H9 (cell line): ENCODE data around the gene LAMA5. TPM values are rescaled to one million over a fixed set of nuclear protein-coding genes. Genes with fewer than 3 reads are reported as not detected.

Source experiments
- DNase-seq: peaks from one replicate; pipeline ENCODE4 v3.0.0-alpha.2; 2017
- H2AFZ ChIP-seq: one replicate; pipeline ENCODE4 v1.6.1; 2013; ENCODE audit warnings: mild to moderate bottlenecking, low read length, control low read depth, moderate library complexity
- H2AK5ac ChIP-seq: 2 replicates; pipeline ENCODE4 v1.6.1; 2013; ENCODE audit warnings: low read length, control low read depth, mixed read lengths; ENCODE audit not compliant: insufficient read length
- H2BK120ac ChIP-seq: one replicate; pipeline ENCODE4 v1.6.1; 2013; ENCODE audit warnings: low read depth, mild to moderate bottlenecking, low read length, control low read depth, inconsistent platforms; ENCODE audit not compliant: poor library complexity, severe bottlenecking
- H2BK12ac ChIP-seq: 2 replicates; pipeline ENCODE4 v1.6.1; 2013; ENCODE audit warnings: low read length, control low read depth, mixed read lengths, low read depth; ENCODE audit not compliant: insufficient read length
- H2BK15ac ChIP-seq: 2 replicates; pipeline ENCODE4 v1.6.1; 2013; ENCODE audit warnings: low read depth, low read length, control low read depth
- H2BK20ac ChIP-seq: one replicate; pipeline ENCODE4 v1.6.1; 2013; ENCODE audit warnings: low read depth, mild to moderate bottlenecking, low read length, control low read depth, inconsistent platforms; ENCODE audit not compliant: poor library complexity, severe bottlenecking
- H2BK5ac ChIP-seq: 2 replicates; pipeline ENCODE4 v1.6.1; 2013; ENCODE audit warnings: low read length, control low read depth, mixed read lengths; ENCODE audit not compliant: insufficient read length
- H3K14ac ChIP-seq: 2 replicates; pipeline ENCODE4 v1.6.1; 2013; ENCODE audit warnings: low read length, control low read depth; ENCODE audit not compliant: insufficient read depth
- H3K18ac ChIP-seq: 2 replicates; pipeline ENCODE4 v1.6.1; 2013; ENCODE audit warnings: low read depth, mild to moderate bottlenecking, mixed read lengths, low read length, control low read depth; ENCODE audit not compliant: insufficient read length
- H3K23ac ChIP-seq: 2 replicates; pipeline ENCODE4 v1.6.1; 2013; ENCODE audit warnings: low read length, control low read depth, mixed read lengths, low read depth; ENCODE audit not compliant: insufficient read length
- H3K23me2 ChIP-seq: 2 replicates; pipeline ENCODE4 v1.6.1; 2013; ENCODE audit warnings: low read depth, mild to moderate bottlenecking, mixed read lengths, low read length, control low read depth; ENCODE audit not compliant: insufficient read length, poor library complexity, severe bottlenecking
- H3K27ac ChIP-seq: 2 replicates; pipeline ENCODE4 v1.5.1; 2013; ENCODE audit warnings: low read length, control low read depth, mixed read lengths, low read depth; ENCODE audit not compliant: insufficient read length
- H3K27me3 ChIP-seq: 2 replicates; pipeline ENCODE4 v1.6.1; 2013; ENCODE audit warnings: low read length, control low read depth, inconsistent platforms; ENCODE audit not compliant: insufficient read depth
- H3K4ac ChIP-seq: 2 replicates; pipeline ENCODE4 v1.6.1; 2013; ENCODE audit warnings: low read depth, mild to moderate bottlenecking, control low read depth, inconsistent platforms, low read length, moderate library complexity
- H3K4me1 ChIP-seq: 2 replicates; pipeline ENCODE4 v1.6.1; 2013; ENCODE audit warnings: low read length, control low read depth, inconsistent platforms; ENCODE audit not compliant: insufficient read depth
- H3K4me2 ChIP-seq: 2 replicates; pipeline ENCODE4 v1.6.1; 2013; ENCODE audit warnings: low read length, control low read depth, mixed read lengths; ENCODE audit not compliant: insufficient read length, insufficient read depth
- H3K56ac ChIP-seq: 2 replicates; pipeline ENCODE4 v1.6.1; 2013; ENCODE audit warnings: low read depth, mild to moderate bottlenecking, mixed read lengths, low read length, control low read depth; ENCODE audit not compliant: insufficient read length
- H3K79me1 ChIP-seq: 2 replicates; pipeline ENCODE4 v1.6.1; 2013; ENCODE audit warnings: low read depth, mild to moderate bottlenecking, moderate library complexity, low read length, control low read depth, inconsistent platforms; ENCODE audit not compliant: insufficient read depth, poor library complexity, severe bottlenecking
- H3K79me2 ChIP-seq: 2 replicates; pipeline ENCODE4 v1.6.1; 2013; ENCODE audit warnings: low read length, control low read depth, inconsistent platforms; ENCODE audit not compliant: insufficient read depth
- H3K9ac ChIP-seq: 2 replicates; pipeline ENCODE4 v1.6.1; 2013; ENCODE audit warnings: low read length, control low read depth, mixed read lengths; ENCODE audit not compliant: insufficient read length; ENCODE audit errors: extremely low read depth
- H3K9me3 ChIP-seq: one replicate; pipeline ENCODE4 v1.6.1; 2013; ENCODE audit warnings: low read depth, low read length, inconsistent platforms; ENCODE audit not compliant: control insufficient read depth
- H3T11ph ChIP-seq: one replicate; pipeline ENCODE4 v1.6.1; 2013; ENCODE audit warnings: mild to moderate bottlenecking, low read length, control low read depth, inconsistent platforms
- H4K20me1 ChIP-seq: one replicate; pipeline ENCODE4 v1.6.1; 2013; ENCODE audit not compliant: control insufficient read depth, insufficient read length, insufficient read depth
- H4K5ac ChIP-seq: 2 replicates; pipeline ENCODE4 v1.6.1; 2013; ENCODE audit warnings: low read depth, mild to moderate bottlenecking, mixed read lengths, low read length, control low read depth; ENCODE audit not compliant: insufficient read length
- H4K8ac ChIP-seq: replicated peaks from 2 replicates; pipeline ENCODE4 v1.6.1; 2013; ENCODE audit warnings: low read length, control low read depth, mixed read lengths, low read depth; ENCODE audit not compliant: insufficient read length
- H4K91ac ChIP-seq: 2 replicates; pipeline ENCODE4 v1.6.1; 2013; ENCODE audit warnings: low read depth, mild to moderate bottlenecking, moderate library complexity, mixed read lengths, low read length, control low read depth; ENCODE audit not compliant: insufficient read length
- H3K27ac Mint-ChIP-seq, 3 experiments: 2 replicates in 2 of 3; 3 replicates in 1 of 3; pipeline ENCODE4 v1.8.0; 2020 to 2021; ENCODE audit warnings: mixed read lengths in 3 of 3, mild to moderate bottlenecking in 1 of 3, moderate library complexity in 1 of 3
- H3K27me3 Mint-ChIP-seq: 2 replicates; pipeline ENCODE4 v1.8.0; 2021; ENCODE audit warnings: low read depth, mild to moderate bottlenecking, moderate library complexity, mixed read lengths
- H3K36me3 Mint-ChIP-seq, 3 experiments: 2 replicates in 2 of 3; 3 replicates in 1 of 3; pipeline ENCODE4 v1.8.0; 2020 to 2021; ENCODE audit warnings: low read depth in 3 of 3, mixed read lengths in 3 of 3; ENCODE audit not compliant: insufficient read depth in 1 of 3
- H3K4me1 Mint-ChIP-seq, 2 experiments: 2 replicates each; pipeline ENCODE4 v1.8.0; 2020; ENCODE audit warnings: mixed read lengths in 2 of 2
- H3K4me3 Mint-ChIP-seq, 2 experiments: 2 replicates in 1 of 2; 3 replicates in 1 of 2; pipeline ENCODE4 v1.8.0; 2020 to 2021; ENCODE audit warnings: mild to moderate bottlenecking in 2 of 2, mixed read lengths in 2 of 2, moderate library complexity in 1 of 2
- H3K9me3 Mint-ChIP-seq, 2 experiments: 2 replicates in 1 of 2; 3 replicates in 1 of 2; pipeline ENCODE4 v1.8.0; 2020; ENCODE audit warnings: mild to moderate bottlenecking in 2 of 2, mixed read lengths in 2 of 2, moderate library complexity in 1 of 2
- WGBS: extraction: QIAGEN DNeasy Blood & Tissue Kit; methylation state at CpG from one replicate; pipeline ENCODE4 v1.1.7; 2013; ENCODE audit warnings: missing lambda C conversion rate, low lambda C conversion rate, mixed read lengths; ENCODE audit not compliant: insufficient read length; ENCODE audit errors: extremely low coverage; 5-methylcytosine and 5-hydroxymethylcytosine counted together
- total RNA-seq: library from RNA; stranded (reverse); gene quantifications from 2 replicates; pipeline ENCODE4 v1.2.1, GENCODE V29; 2021
- TF ChIP-seq, protein P1 (sequence below): fragments of 200-600 bp; sonication (generic); conservative IDR thresholded peaks from 3 replicates; pipeline ENCODE4 v1.8.0; 2021; ENCODE audit warnings: antibody characterized with exemption, mild to moderate bottlenecking

Gene LAMA5
- total RNA-seq, 1 experiment from 2014 or later = 200 TPM

DNA sequence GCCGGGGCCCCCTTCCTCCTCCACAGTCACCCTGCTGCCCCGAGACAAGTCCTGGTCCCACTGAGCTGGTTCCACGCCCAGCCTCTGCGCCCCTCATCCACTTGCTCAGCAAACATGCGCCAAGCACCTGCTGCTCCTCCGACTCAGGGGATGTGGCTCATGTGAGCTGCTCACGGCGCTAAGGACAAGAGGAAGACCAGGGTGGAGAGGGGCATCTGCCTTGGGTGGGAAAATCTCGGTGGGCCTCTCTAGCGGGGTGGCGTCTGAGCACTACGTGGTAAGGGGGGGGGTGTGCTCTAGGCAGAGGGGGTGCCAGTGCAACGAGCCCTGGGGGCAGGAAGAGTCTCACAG, 4.5 kb downstream of the LAMA5 start:
- Histone ChIP-seq H4K91ac (peak overlapping the region; percentile 85), H3K23ac (no peak overlapping the region), H3K27ac (peak overlapping the region; percentile 10), H4K20me1 (no peaks in the 10 kb centered on the region), H3K23me2 (peaks cover 13% of the 10 kb centered on the region), H3K9ac (no peak overlapping the region), H3K4me1 (peaks cover 5% of the 10 kb centered on the region; the same call in 1 of the 2 replicates), H3T11ph (no peak overlapping the region), H3K56ac (no peak overlapping the region), H2BK120ac (no peak overlapping the region), H3K27me3 (no peaks in the 10 kb centered on the region), H2BK15ac (no peak overlapping the region), H2BK5ac (no peak overlapping the region), H3K79me1 (peaks cover 8% of the 10 kb centered on the region), H3K14ac (peak overlapping the region; percentile 65), H3K18ac (peak overlapping the region; percentile 73), H2BK12ac (peak overlapping the region; percentile 78), H4K8ac (no peak overlapping the region), H3K9me3 (no peaks in the 10 kb centered on the region), H2AK5ac (peak overlapping the region; percentile 44), H2AFZ (no peak overlapping the region), H3K79me2 (peaks cover 10% of the 10 kb centered on the region; the same call in 1 of the 2 replicates), H4K5ac (peak overlapping the region; percentile 4), H2BK20ac (no peak overlapping the region), H3K4ac (peak overlapping the region; percentile 62), H3K4me2 (no peak overlapping the region)
- no CpG with 5 or more reads among the region's 13 CpGs for WGBS
- peak overlapping the region in 1 of 2 experiments; percentile 45; a peak in 2 of 5 replicates for H3K4me3 Mint-ChIP-seq
- peaks cover 30 to 57% of the 10 kb centered on the region in 2 experiments for H3K4me1 Mint-ChIP-seq
- peak; percentile 44 for DNase-seq
- H3K27me3 Mint-ChIP-seq = no peaks in the 10 kb centered on the region
- H3K9me3 Mint-ChIP-seq = no peaks in the 10 kb centered on the region
- peaks cover 0 to 4% (median 2%) of the 10 kb centered on the region in 3 experiments; a peak in 4 of 7 replicates for H3K36me3 Mint-ChIP-seq
- H3K27ac Mint-ChIP-seq = peak overlapping the region; percentile 96 to 98 (median 97)
- TF ChIP-seq, protein P1, sequence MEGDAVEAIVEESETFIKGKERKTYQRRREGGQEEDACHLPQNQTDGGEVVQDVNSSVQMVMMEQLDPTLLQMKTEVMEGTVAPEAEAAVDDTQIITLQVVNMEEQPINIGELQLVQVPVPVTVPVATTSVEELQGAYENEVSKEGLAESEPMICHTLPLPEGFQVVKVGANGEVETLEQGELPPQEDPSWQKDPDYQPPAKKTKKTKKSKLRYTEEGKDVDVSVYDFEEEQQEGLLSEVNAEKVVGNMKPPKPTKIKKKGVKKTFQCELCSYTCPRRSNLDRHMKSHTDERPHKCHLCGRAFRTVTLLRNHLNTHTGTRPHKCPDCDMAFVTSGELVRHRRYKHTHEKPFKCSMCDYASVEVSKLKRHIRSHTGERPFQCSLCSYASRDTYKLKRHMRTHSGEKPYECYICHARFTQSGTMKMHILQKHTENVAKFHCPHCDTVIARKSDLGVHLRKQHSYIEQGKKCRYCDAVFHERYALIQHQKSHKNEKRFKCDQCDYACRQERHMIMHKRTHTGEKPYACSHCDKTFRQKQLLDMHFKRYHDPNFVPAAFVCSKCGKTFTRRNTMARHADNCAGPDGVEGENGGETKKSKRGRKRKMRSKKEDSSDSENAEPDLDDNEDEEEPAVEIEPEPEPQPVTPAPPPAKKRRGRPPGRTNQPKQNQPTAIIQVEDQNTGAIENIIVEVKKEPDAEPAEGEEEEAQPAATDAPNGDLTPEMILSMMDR = no peak
